ENCODE data around the gene MED27.

Gene MED27

GRCh38 chr9:131836021-131836420 lies 243.6 kb downstream of the MED27 start:
- Histone ChIP-seq H4K20me1 (ENCODE audit: insufficient read depth, low read length) (no peaks in the 10 kb centered on the region), H3K36me3 (ENCODE audit: insufficient read depth, low read length) (no peaks in the 10 kb centered on the region), H3K79me2 (ENCODE audit: insufficient read depth, low read length) (no peaks in the 10 kb centered on the region), H3K9ac (ENCODE audit: low read depth, low read length) (no peak overlapping the region), H3K4me2 (ENCODE audit: insufficient read depth, low read length) (no peak overlapping the region), H3K4me3 (ENCODE audit: low read depth in 1 of 2, low read length in 2 of 2) (no peak overlapping the region), H2AFZ (ENCODE audit: low read depth, low read length) (no peak overlapping the region), H3K9me3 (ENCODE audit: insufficient read depth, low read length, severe bottlenecking) (peaks cover 6% of the 10 kb centered on the region), H3K27ac (ENCODE audit: low read length) (no peak overlapping the region), H3K27me3 (ENCODE audit: insufficient read depth, low read length, poor library complexity) (no peaks in the 10 kb centered on the region), H3K4me1 (ENCODE audit: insufficient read depth, low read length) (no peaks in the 10 kb centered on the region)
- no peak for DNase-seq
- TF ChIP-seq CTCF (IDR thresholded peaks at IDR 0.05; ENCODE audit: borderline replicate concordance, extremely low read depth, low read length, poor library complexity, severe bottlenecking) (no peak), EZH2 (IDR thresholded peaks at IDR 0.05; ENCODE audit: borderline replicate concordance, low read depth, low read length, severe bottlenecking) (no peak)
- no peak for ATAC-seq (ENCODE audit: insufficient read depth, low read depth)

- H3K79me2 ChIP-seq (ENCODE audit: insufficient read depth, low read length), result no peaks in the 10 kb centered on the region
- no peaks in the 10 kb centered on the region for H3K27me3 ChIP-seq (ENCODE audit: insufficient read depth, low read length, poor library complexity)
- no peak overlapping the region for H3K4me3 ChIP-seq (ENCODE audit: low read depth in 1 of 2, low read length in 2 of 2)
- no peak for DNase-seq
- H3K9me3 ChIP-seq (ENCODE audit: insufficient read depth, low read length, severe bottlenecking), result peaks cover 6% of the 10 kb centered on the region
- no peaks in the 10 kb centered on the region for H4K20me1 ChIP-seq (ENCODE audit: insufficient read depth, low read length)
- H3K4me1 ChIP-seq (ENCODE audit: insufficient read depth, low read length), result no peaks in the 10 kb centered on the region
- TF ChIP-seq CTCF (IDR thresholded peaks at IDR 0.05; ENCODE audit: borderline replicate concordance, extremely low read depth, low read length, poor library complexity, severe bottlenecking) (no peak), EZH2 (IDR thresholded peaks at IDR 0.05; ENCODE audit: borderline replicate concordance, low read depth, low read length, severe bottlenecking) (no peak)
- ATAC-seq (ENCODE audit: insufficient read depth, low read depth), result no peak
- no peaks in the 10 kb centered on the region for H3K36me3 ChIP-seq (ENCODE audit: insufficient read depth, low read length)
- H3K9ac ChIP-seq (ENCODE audit: low read depth, low read length), result no peak overlapping the region
- no peak overlapping the region for H3K27ac ChIP-seq (ENCODE audit: low read length)
- H2AFZ ChIP-seq (ENCODE audit: low read depth, low read length), result no peak overlapping the region
- no peak overlapping the region for H3K4me2 ChIP-seq (ENCODE audit: insufficient read depth, low read length)
These were observed 244.3 kb downstream of the MED27 start for GRCh38 chr9:131835151-131835910.

GRCh38 chr9:131834721-131835120 lies 244.9 kb downstream of the MED27 start:
- H3K9me3 ChIP-seq (ENCODE audit: insufficient read depth, low read length, severe bottlenecking), result peaks cover 6% of the 10 kb centered on the region
- TF ChIP-seq EZH2 (IDR thresholded peaks at IDR 0.05; ENCODE audit: borderline replicate concordance, low read depth, low read length, severe bottlenecking) (no peak), CTCF (IDR thresholded peaks at IDR 0.05; ENCODE audit: borderline replicate concordance, extremely low read depth, low read length, poor library complexity, severe bottlenecking) (no peak)
- ATAC-seq (ENCODE audit: insufficient read depth, low read depth) (no peak), DNase-seq (no peak)
- H2AFZ ChIP-seq (ENCODE audit: low read depth, low read length), result no peak overlapping the region
- no peaks in the 10 kb centered on the region for H4K20me1 ChIP-seq (ENCODE audit: insufficient read depth, low read length)
- no peaks in the 10 kb centered on the region for H3K36me3 ChIP-seq (ENCODE audit: insufficient read depth, low read length)
- no peaks in the 10 kb centered on the region for H3K27me3 ChIP-seq (ENCODE audit: insufficient read depth, low read length, poor library complexity)
- no peaks in the 10 kb centered on the region for H3K4me1 ChIP-seq (ENCODE audit: insufficient read depth, low read length)
- H3K4me3 ChIP-seq (ENCODE audit: low read depth in 1 of 2, low read length in 2 of 2), result no peak overlapping the region
- no peaks in the 10 kb centered on the region for H3K79me2 ChIP-seq (ENCODE audit: insufficient read depth, low read length)
- no peak overlapping the region for H3K4me2 ChIP-seq (ENCODE audit: insufficient read depth, low read length)
- H3K27ac ChIP-seq (ENCODE audit: low read length), result no peak overlapping the region
- no peak overlapping the region for H3K9ac ChIP-seq (ENCODE audit: low read depth, low read length)

Measured in DND-41 (cell line).